A549 (cell line): Measurements from ENCODE around the gene LAMB3. TPM values are rescaled to one million over a fixed set of nuclear protein-coding genes. Genes with fewer than 3 reads are reported as not detected.

Source experiments
- ATAC-seq, 2 experiments: fragments of 200-7000 bp in 1 of 2; fragments of >200 bp in 1 of 2; cut with Nextera tagmentation in 1 of 2; cut with Tn5 transposase in 1 of 2; 3 replicates each; pipeline versions ENCODE4 v1.8.0 to v1.9.1; 2018 to 2020; ENCODE audit warnings: mild to moderate bottlenecking in 1 of 2, moderate library complexity in 1 of 2
- CTCF ChIA-PET: fragments of 300-600 bp; sonication (Branson Sonifier 250); formaldehyde crosslinking; extraction: SDS; loops from one replicate; lab custom pipeline; 2021; ENCODE audit warnings: antibody characterized with exemption, inconsistent platforms; lab: Yijun Ruan, JAX
- POLR2A ChIA-PET: fragments of 350-600 bp; formaldehyde crosslinking; extraction: SDS; loops from one replicate; lab custom pipeline; 2021; ENCODE audit warnings: antibody characterized with exemption, inconsistent platforms; lab: Yijun Ruan, JAX
- DNase-seq, 2 experiments: peaks; one replicate each; pipeline versions ENCODE4 v3.0.0 to v3.0.0-alpha.2; 2011 to 2016; ENCODE audit warnings: low read depth in 1 of 2, low spot score in 1 of 2
- FAIRE-seq: peaks from 2 replicates; lab custom pipeline; 2011; peaks lifted over from hg19 to GRCh38; lab: Jason Lieb, UNC
- H3K27ac ChIP-seq, 2 experiments: fragments of >200 bp; sonication (Bioruptor Twin); formaldehyde crosslinking; 3 replicates each; pipeline ENCODE4 v1.5.1; 2016 to 2017
- H3K4me1 ChIP-seq: fragments of >200 bp; sonication (Bioruptor Twin); formaldehyde crosslinking; 3 replicates; pipeline ENCODE4 v1.6.1; 2016
- H3K4me2 ChIP-seq: fragments of >200 bp; sonication (Bioruptor Twin); formaldehyde crosslinking; 3 replicates; pipeline ENCODE4 v1.6.1; 2016
- H3K4me3 ChIP-seq: fragments of >200 bp; sonication (Bioruptor Twin); formaldehyde crosslinking; 3 replicates; pipeline ENCODE4 v1.5.1; 2016
- H3K9me3 ChIP-seq: fragments of >200 bp; sonication (Bioruptor Twin); formaldehyde crosslinking; 3 replicates; pipeline ENCODE4 v1.6.1; 2016
- ATOH8 ChIP-seq: fragments of 250-450 bp; sonication (Bioruptor Pico); IDR thresholded peaks from 2 replicates; pipeline ENCODE4 v1.5.0; 2020; ENCODE audit warnings: low read depth, mild to moderate bottlenecking, moderate library complexity
- CBX8 ChIP-seq: fragments of 200-600 bp; sonication (generic); IDR thresholded peaks from 2 replicates; pipeline ENCODE4 v1.6.1; 2016
- CHD2 ChIP-seq: fragments of 150-350 bp; IDR thresholded peaks from 2 replicates; pipeline ENCODE4 v1.6.1; 2014; ENCODE audit warnings: low read length; ENCODE audit not compliant: partially characterized antibody
- E2F6 ChIP-seq: IDR thresholded peaks from 2 replicates; pipeline ENCODE4 v1.6.1; 2012; ENCODE audit warnings: low read depth, borderline replicate concordance
- EHF ChIP-seq: fragments of 250-450 bp; sonication (Bioruptor Pico); IDR thresholded peaks from 2 replicates; pipeline ENCODE4 v1.5.0; 2020; ENCODE audit warnings: mild to moderate bottlenecking
- FOSB ChIP-seq: fragments of 250-450 bp; sonication (Bioruptor Pico); IDR thresholded peaks from 2 replicates; pipeline ENCODE4 v1.5.0; 2020; ENCODE audit warnings: mild to moderate bottlenecking, moderate library complexity
- HDAC2 ChIP-seq: fragments of 200-600 bp; sonication (generic); IDR thresholded peaks from 2 replicates; pipeline ENCODE4 v1.6.1; 2016
- HMGXB4 ChIP-seq: fragments of 250-450 bp; sonication (Bioruptor Pico); IDR thresholded peaks from 2 replicates; pipeline ENCODE4 v1.5.0; 2021; ENCODE audit warnings: mild to moderate bottlenecking, moderate library complexity, borderline replicate concordance
- HOXB5 ChIP-seq: fragments of 250-450 bp; sonication (Bioruptor Pico); IDR thresholded peaks from 2 replicates; pipeline ENCODE4 v1.5.0; 2020; ENCODE audit warnings: mild to moderate bottlenecking, moderate library complexity
- KDM1A ChIP-seq: fragments of 200-600 bp; sonication (generic); IDR thresholded peaks from 2 replicates; pipeline ENCODE4 v1.6.1; 2016; ENCODE audit warnings: low read depth, mild to moderate bottlenecking
- MAX ChIP-seq: IDR thresholded peaks from 2 replicates; pipeline ENCODE4 v1.6.1; 2012
- MYC ChIP-seq: IDR thresholded peaks from 2 replicates; pipeline ENCODE4 v1.6.1; 2012; ENCODE audit warnings: mild to moderate bottlenecking, inconsistent platforms, low read length, improper control_type of control experiment, borderline replicate concordance
- NR3C1 ChIP-seq: fragments of >200 bp; sonication (Bioruptor Twin); formaldehyde crosslinking; IDR thresholded peaks from 3 replicates; pipeline ENCODE4 v1.6.1; 2017
- PBX3 ChIP-seq: IDR thresholded peaks from 2 replicates; pipeline ENCODE4 v1.6.1; 2012
- RFX5 ChIP-seq: fragments of 450-650 bp; IDR thresholded peaks from 2 replicates; pipeline ENCODE4 v1.7.1; 2014; ENCODE audit warnings: antibody characterized with exemption, mild to moderate bottlenecking, moderate library complexity
- ZFP36 ChIP-seq: fragments of 450-650 bp; IDR thresholded peaks from 2 replicates; pipeline ENCODE4 v1.6.1; 2014; ENCODE audit warnings: borderline replicate concordance; ENCODE audit not compliant: partially characterized antibody
- ZSCAN20 ChIP-seq: fragments of 250-450 bp; sonication (Bioruptor Pico); IDR thresholded peaks from 2 replicates; pipeline ENCODE4 v1.8.0; 2022; ENCODE audit warnings: mild to moderate bottlenecking, moderate library complexity
- WGBS: methylation state at CpG from one replicate; pipeline ENCODE4 v1.1.6; 2017; ENCODE audit errors: missing lambda C conversion rate; 5-methylcytosine and 5-hydroxymethylcytosine counted together
- polyA plus RNA-seq, 4 experiments: library from polyadenylated mRNA; depleted of rRNA in 3 of 4; stranded (reverse); fragments of >200 nt; fragmentation: RNase III in 1 of 4; extraction: RNeasy Plus Mini Kit Qiagen cat#74134 plus additional on column Dnase treatment in 1 of 4; gene quantifications; 2 replicates in 3 of 4; 3 replicates in 1 of 4; pipeline ENCODE4 v1.2.3, GENCODE V29; 2011 to 2017

The LAMB3 gene
- polyA plus RNA-seq, 2 of the 4 experiments (the other 2 are of a cell fraction), result 7.3 to 9.1 TPM

- ChIA-PET CTCF (interaction anchor here (1.0 kb wide), 2 partner anchors 14 to 32 kb away, joined by 3 to 4 read pairs; partner anchors contain the start of gene G0S2), POLR2A (no interaction called here)
- Histone ChIP-seq H3K27ac (no peak overlapping the region), H3K4me2 (no peak overlapping the region), H3K4me3 (no peak overlapping the region)
- TF ChIP-seq KDM1A (no peak), ZFP36 (no peak), HDAC2 (no peak), MYC (no peak), NR3C1 (no peak), ATOH8 (no peak), RFX5 (no peak)
- TF ChIP-seq, all 56 proteins: peak for 0
- WGBS, result 32% methylated on average over 1 of the region's 1 CpG
- H3K9me3 ChIP-seq, result no peaks in the 10 kb centered on the region
- ATAC-seq (no peak), FAIRE-seq (no peak), DNase-seq (no peak)
- peaks cover 19% of the 10 kb centered on the region for H3K4me1 ChIP-seq
Measured at GRCh38 chr1:209661071-209661470, 8.8 kb upstream of the LAMB3 start.

GRCh38 chr1:209659909-209660308 lies 7.7 kb upstream of the LAMB3 start:
- ChIA-PET POLR2A (no interaction called here), CTCF (interaction anchor here (1.0 to 2.2 kb wide), 2 partner anchors 33 to 94 kb away, joined by 3 to 10 read pairs; no protein-coding TSS in a partner anchor)
- 42% methylated on average over 5 of the region's 5 CpGs for WGBS
- DNase-seq, result no peak
- Histone ChIP-seq H3K4me1 (peaks cover 22% of the 10 kb centered on the region), H3K27ac (no peak overlapping the region), H3K4me3 (no peak overlapping the region), H3K4me2 (no peak overlapping the region), H3K9me3 (no peaks in the 10 kb centered on the region)
- no peak for FAIRE-seq
- no peak for ATAC-seq
- TF ChIP-seq HOXB5 (CRISPR knock-in tag) (no peak), E2F6 (no peak), ZSCAN20 (CRISPR knock-in tag) (no peak), MAX (no peak), CHD2 (no peak), RFX5 (no peak)

- CTCF ChIA-PET, result interaction anchor here (0.8 to 2.2 kb wide), 5 partner anchors 31 to 1459 kb away, joined by 3 to 10 read pairs (median 4); no protein-coding TSS in a partner anchor
- Histone ChIP-seq H3K4me2 (no peak overlapping the region), H3K4me1 (peaks cover 34% of the 10 kb centered on the region), H3K9me3 (no peaks in the 10 kb centered on the region), H3K4me3 (no peak overlapping the region), H3K27ac (no peak overlapping the region)
- POLR2A ChIA-PET, result no interaction called here
- TF ChIP-seq ZSCAN20 (CRISPR knock-in tag) (no peak), FOSB (no peak), ZFP36 (no peak), PBX3 (no peak), MAX (no peak), EHF (CRISPR knock-in tag) (no peak), RFX5 (no peak), CBX8 (no peak), HMGXB4 (CRISPR knock-in tag) (no peak)
- ATAC-seq (no peak), FAIRE-seq (no peak), DNase-seq (no peak)
- WGBS, result 72% methylated on average over 5 of the region's 5 CpGs
Measured at GRCh38 chr1:209657918-209658317, 5.7 kb upstream of the LAMB3 start.
